HG02763 (cell line): Measurements from ENCODE around the gene RAD51D.
"Not testable (repeated sequence)": the region's sequence is repeated elsewhere in the genome, so short reads cannot be mapped to it uniquely, and the experiment has no call there.

Experiments
- ATAC-seq: cut with Tn5 transposase; IDR thresholded peaks from one replicate; pipeline ENCODE4 v1.9.1; 2021; ENCODE audit warnings: mild to moderate bottlenecking, moderate library complexity; ENCODE audit not compliant: unreplicated experiment

Gene RAD51D

DNA sequence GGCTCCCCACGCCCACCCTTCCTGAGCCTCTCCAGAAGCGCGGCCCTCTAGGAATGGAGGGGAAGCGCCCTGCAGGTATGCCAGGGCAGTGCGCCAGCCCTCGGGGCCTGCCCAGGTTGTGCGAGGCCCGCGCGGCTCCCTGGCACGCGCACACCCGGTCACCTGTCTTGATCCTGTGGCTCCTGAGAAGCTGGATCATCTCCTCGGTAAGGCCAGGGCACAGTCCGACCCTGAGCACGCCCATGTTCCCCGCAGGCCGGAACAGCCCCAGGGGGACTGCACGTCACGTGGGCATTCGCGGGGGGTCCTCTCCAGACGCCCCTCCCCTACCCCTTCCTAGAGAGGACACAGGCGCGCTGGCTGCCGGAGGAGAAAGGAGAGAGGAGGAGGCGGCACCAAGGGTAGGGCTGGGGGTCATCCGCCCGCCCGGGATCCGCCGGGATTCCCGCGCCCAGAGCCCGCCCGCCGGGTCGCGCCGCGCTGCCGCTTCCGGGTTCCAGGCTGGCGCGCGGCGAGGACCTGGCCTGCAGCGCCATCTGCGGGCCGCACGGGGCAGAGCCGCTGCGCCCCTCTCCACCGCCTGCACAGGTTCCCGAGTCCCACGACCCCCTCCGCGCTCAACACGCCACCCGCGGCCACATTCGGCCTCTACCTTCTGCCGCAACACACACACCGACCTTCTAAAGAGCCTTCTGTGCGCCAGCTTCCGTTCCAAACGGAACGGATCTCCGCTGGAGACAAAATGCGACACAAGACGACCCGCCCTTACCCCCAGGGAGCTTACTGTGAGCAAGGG lies at the start of gene RAD51D:
Gene RAD51D, minus strand, starts transcription at position 491 of the 796 bp plus-strand sequence. Its CDS starts 247 bp downstream, at position 244.
- ATAC-seq = peak; percentile 80

DNA sequence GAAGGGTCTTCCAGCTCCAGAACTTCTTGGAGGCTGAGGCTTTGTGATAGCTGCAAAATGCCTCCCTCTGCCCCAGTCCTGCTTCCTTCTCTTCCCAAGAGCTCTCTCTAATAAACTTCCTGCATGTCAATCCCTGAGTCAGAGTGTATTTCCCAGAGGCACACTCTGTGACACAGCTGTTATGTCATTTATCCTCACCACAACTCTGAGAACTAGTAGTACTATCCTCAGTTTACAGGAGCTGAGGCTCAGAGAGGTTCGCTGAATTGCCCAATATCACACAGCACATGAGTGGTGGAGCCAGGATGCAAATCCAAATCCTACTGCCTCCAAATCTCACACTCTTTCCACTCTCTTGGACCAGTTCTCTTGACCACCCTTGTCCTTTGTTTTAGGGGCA lies 48.0 kb upstream of the RAD51D start:
- no peak for ATAC-seq

DNA sequence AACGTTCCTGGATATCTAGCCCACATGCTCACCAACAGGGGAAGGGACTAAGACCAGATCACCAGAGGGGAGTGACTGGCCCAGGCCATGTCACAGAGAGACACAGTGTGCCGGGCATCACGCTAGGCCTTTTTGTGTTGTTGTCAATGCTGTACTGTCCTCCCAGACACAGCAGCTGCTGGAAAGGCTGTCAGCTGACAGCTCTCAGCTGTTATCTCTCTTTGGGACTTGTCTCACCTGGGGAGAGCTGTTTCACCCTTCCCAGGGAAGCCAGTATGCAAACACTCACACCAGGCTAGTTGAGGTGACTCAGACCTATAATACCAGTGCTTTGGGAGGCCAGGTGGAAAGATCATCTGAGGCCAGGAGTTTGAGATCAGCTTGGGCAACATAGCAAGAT lies 47.4 kb upstream of the RAD51D start:
- ATAC-seq = no peak

DNA sequence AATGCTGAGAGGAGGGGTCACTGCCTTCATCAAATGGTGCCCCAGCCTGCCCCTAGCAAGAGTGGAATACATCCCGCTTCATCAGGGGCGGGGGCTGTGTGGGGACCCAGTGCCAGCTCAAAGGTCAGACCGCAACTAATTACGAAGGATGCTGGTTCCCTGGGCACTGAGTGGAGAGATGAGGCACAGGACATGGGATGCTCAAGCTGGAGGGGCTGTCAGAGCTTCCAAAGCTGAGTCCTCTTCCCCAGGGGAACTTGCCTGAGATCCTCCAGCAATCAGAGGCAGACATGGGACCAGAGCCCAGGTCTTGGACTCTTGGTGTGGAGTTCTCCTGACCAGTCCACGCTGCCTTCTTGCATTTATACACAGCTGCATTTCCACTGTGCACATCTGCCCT lies 46.9 kb upstream of the RAD51D start:
- no peak for ATAC-seq

DNA sequence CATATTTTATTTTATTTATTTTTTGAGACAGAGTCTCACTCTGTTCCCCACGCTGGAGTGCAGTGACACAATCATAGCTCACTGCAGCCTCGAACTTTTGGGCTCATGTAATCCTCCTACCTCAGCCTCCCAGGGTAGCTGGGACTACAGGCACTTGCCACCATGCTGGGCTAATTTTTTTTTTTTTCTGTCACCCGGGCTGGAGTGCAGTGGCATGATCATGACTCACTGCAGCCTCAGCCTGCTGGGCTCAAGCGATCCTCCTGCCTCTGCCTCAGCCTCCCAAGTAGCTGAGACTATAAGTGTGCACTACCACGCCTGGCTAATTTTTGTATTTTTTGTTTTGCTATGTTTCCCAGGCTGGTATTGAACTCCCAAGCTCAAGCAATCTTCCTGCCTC lies 45.1 kb upstream of the RAD51D start:
- no peak for ATAC-seq

DNA sequence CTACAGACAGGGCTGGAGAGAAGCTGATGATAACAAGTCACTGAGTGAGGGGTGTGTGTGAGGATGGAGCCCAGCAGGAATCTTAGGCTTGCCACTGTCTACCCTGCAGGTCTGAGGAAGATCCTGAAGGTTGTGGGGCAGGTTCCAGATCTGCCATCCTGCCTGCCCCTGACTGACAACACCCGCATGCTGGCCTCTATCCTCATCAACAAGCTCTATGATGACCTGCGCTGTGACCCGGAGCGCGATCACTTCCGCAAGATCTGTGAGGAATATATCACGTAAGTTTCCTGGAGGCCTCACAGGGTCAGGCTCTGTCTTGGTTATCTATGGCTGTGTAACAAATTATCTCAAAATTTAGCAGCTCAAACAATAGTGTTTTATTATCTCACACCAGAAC lies 44.2 kb upstream of the RAD51D start:
- ATAC-seq = no peak

DNA sequence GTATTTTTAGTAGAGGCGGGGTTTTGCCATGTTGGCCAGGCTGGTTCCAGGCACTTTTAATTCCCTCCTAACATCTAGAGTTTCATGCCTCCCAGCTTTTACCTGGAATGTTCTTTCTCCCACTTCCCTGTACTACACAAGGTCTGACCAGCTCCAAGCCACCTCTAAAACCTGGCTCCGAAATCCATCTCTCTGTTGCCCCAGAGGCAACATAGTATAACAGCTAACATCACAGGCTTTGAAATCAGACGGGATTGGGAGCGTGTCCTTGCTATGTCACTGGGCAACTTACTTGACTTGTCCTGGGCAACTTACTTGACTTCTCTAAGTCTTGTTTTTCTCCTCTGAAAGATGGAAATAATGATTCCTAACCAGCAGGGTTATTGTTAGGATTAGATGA lies 43.1 kb upstream of the RAD51D start:
- ATAC-seq = no peak

DNA sequence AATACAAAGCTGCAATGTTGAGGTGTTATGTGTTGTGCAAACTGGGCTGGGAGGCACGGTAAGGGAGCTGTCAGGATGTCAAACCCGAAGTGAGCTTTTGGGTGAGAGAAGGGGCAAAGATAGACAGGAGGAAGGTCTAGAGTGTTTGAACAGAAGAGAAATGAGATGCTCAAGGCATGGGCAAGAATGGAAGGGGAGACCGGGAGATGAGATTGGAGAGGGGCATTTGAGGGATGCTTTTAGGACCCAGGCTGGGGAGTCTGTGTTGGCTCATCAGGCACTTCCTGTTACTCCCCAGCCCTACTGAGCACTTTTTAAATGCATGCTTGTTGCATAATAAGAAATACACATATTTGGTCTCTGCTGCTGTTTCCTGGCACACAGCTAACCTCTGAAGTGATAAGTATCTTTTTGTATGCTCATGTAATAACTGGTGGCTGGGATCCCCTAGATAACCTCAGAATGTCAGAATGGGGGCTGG lies 41.7 kb upstream of the RAD51D start:
- no peak for ATAC-seq

DNA sequence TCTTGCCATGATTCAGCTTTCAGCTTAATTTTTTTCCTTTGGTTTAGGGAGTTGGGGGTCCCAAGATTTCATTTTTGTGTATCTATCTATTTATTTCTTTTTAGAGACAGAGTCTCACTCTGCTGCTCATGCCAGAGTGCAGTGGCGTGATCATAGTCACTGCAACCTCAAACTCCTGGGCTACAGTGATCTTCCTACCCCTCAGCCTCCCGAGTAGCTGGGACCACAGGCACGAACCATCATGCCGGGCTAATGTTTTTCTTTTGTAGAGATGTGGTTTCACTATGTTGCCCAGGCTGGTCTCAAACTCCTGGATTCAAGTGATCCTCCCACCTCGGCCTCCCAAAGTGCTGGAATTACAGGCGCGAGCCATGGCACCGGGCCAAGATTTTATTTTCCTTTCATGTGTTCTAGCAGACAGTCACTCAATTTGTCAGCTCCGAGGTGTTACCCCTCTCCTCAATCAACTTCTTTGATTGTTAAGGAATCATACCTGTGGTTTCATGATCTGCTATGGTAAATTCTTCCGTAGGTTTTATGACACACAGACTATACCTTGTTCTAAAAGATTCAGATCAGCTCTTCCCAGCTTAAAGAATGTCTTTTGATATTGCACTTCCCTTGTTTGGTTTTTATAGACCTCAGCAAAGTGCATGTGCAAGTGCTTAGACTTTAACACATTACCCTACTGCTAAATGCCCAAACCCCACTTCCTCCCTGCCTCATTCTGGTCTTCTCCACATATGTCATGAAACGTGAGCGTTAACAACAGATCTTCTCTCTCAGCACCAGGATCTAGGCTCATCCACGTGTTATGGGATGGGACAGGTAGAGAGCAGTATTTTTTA lies 40.9 kb upstream of the RAD51D start:
- no peak for ATAC-seq

DNA sequence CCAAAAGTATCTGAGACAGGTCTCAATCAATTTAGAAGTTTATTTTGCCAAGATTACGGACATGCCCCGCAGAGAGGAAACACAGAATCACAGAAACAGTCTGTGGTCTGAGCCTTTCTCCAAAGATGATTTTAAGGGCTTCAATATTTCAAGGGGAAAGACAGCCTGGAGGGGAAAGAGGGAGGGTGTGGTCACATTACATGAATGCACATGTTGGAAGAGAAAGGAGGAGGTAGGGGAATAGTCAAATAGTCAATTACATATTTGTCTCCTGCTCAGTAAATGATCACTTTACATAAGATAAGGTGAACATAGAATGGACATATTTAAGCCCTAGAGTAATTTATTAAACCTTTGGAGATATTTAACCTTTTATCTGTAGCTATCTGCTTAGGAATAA lies 40.3 kb upstream of the RAD51D start:
- no peak for ATAC-seq

DNA sequence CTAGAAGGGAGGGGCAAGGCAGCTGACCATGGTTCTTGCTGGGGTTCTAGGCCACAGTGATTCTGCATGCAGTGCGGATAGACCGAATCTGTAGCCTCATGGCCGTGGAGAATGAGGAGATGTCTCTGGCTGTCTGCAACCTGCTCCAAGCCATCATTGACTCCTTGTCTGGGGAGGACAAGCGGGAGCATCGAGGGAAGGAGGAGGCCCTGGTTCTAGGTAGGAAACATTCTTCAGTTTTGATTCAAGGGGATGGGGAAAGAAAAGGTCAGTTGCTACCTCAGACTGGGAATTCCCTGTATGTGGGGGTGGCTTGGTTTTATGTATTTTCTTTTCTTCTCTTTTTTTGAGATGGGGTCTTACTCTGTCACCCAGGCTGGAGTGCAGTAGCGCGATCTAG lies 35.6 kb upstream of the RAD51D start:
- no peak for ATAC-seq

DNA sequence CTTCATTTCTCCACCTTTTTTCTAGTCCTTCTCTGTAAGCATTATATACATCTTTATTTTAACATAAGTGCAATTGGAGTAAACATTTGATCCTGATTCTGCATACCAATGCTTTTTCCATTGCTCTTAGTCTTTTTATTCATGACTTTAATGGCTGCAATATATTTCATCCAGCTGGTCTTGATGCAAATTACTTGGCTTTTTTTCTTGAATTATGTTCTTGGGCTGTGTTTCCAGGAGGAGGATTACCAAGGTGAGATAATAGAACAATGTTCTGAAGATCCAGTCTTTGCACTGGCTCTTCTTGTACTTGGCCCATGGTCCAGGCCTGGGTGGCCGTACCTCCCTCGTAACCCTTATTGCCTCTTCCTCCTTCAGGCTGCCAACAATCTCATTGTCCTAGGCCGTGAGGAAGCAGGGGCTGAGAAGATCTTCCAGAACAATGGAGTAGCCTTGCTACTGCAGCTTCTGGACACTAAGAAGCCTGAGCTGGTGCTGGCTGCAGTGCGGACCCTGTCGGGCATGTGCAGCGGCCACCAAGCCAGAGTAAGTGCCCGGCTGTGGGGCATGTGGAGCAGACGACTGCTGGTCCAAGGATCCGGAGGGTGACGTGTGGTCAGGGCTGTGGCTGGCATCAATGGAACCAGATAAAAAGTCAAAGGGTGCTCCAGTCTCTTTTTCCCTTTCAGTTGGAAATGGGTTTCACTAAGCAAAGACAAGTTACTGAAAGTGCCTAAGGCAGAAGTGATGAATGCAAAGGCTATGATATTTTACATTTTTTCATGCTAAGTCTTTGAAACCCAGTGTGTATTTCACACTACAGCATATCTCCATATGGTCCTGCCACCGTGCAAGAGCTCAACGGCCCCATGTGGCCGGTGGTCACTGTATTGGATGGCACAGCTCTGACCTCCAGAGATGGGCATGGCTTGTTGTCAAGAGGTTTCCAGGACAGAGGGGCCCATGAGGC lies 34.8 kb upstream of the RAD51D start:
- ATAC-seq = no peak

DNA sequence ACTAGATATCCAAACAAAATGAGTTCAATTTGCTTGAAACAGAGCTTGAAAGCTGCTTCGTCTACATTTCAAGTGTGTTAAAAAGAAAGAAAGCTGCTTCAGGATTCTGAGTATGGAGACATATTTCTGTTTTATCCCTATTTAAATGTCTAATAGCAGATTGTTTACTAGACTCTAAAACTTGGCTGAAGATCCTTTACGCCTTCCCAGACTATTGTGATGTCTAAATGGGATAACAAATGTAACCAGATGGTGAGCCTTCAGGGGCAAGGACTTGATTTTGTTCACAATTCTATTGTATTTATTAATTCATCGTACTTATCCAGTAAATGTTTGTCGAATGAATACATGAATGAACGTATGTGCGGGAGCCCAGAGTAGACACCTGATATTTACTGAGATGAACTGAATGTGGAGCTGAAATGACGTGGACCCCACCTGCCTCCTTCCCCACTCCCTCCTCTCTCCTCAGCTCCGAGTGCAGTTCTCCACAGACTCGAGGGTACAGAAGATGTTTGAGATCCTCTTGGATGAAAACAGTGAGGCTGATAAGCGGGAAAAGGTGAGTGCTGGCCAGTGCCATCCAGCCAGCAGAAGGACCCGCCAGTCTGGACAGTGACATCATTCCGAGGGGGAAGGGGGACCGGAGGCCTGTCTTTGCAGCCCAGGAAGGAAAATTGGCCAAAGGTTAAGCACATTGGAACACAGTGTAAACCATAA lies 32.9 kb upstream of the RAD51D start:
- no peak for ATAC-seq

DNA sequence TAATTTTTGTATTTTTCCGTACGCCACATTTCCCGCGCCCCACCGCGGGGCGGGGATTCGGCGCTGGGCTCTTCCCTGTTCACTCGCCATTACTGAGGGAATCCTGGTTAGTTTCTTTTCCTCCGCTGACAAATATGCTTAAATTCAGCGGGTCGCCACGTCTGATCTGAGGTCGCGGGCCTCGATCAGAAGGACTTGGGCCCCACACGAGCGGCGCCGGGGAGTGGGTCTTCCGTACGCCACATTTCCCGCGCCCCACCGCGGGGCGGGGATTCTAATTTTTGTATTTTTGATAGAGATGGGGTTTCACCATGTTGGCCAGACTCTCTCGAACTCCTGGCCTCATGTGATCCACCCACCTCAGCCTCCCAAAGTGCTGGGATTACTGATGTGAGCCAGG lies 31.4 kb upstream of the RAD51D start:
- not testable (repeated sequence) for ATAC-seq

DNA sequence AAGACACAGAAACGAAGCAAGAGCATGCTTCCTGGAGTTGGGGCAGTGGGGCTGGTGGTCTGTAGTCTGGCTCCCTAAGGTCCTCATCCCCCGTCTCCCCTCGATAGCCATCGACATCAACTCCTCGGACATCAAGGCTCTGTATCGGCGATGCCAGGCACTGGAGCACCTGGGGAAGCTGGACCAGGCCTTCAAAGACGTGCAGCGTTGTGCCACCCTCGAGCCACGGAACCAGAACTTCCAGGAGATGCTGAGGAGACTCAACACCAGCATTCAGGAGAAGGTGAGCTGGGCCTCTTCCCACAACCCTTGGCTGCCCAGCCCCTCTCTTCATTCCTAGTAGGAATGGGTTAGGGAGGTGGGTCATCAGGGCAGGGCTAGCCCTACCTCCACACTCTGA lies 30.3 kb upstream of the RAD51D start:
- ATAC-seq = no peak

DNA sequence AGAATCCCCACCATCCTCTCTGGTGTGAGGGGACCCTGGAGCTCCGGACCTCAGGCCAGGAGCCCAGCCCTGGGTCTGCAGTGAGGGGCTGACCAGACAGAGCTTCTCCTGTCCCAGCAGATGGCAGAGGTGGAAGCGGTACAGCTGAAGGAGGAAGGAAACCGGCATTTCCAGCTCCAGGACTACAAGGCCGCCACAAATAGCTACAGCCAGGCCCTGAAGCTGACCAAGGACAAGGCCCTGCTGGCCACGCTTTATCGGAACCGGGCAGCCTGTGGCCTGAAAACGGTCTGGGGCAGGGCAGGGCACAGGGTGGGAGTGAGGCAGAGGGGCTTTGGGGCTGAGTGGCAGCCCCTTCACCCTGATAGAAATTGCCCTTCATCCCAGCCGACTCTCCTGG lies 28.5 kb upstream of the RAD51D start:
- ATAC-seq = no peak

DNA sequence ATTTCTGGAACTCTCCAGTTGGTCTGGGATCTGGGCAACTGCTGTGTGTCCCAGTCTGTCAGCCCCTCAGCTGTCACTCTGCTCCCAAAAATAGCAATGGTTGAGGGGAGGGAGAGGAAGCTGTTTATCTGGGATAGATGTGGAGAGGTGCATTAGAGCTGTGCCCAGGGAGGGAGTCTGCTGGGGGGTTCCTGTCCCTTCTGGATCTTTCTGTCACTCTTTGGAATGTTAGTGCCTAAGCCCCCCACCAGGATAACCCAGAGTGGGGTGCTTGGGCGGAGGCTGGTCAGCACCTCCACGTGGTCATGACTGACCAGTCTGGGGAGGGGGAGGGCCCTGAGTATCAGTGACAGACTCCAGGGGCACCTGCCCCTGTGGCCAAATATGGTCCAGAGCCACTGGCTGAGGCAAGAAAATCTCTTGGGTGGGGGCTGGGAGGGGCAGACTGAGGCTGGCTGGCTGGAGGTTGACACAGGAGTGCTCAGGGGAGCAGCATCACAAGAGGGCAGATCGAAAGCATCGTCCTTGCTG lies 27.8 kb upstream of the RAD51D start, which contains the start of gene UNC45B:
Gene UNC45B, plus strand, starts transcription at position 443 of the 531 bp plus-strand sequence. CDS start 447 bp downstream, outside the sequence.
- no peak for ATAC-seq

DNA sequence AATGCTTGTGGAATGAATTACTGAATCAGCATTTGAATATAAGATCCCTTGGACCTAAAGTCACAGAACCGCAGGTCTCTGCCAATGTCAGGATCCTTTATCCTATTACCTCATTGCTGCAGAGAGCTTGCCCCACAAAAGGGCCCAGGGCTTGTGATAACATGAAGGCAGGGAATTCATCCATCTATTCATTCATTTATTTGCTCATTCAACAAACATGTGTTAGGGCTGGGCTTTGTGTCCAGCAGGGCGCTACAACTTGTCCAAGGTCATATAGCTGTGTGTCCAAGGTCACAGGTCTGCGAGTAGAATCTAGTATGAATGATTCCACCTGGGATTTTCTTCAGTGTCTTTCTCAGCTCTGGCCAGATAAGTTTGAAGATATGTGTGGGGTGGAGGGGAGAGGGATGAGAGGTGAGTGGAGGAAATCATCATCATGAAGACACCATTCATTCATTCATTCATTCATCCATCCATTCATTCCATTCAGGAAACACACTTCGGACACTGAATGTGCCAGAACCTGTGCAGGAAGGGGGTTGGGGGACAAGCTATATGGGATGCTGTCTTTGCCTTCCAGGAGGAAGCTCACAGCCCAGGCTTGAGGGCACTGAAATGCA lies 26.7 kb upstream of the RAD51D start:
- ATAC-seq = no peak

DNA sequence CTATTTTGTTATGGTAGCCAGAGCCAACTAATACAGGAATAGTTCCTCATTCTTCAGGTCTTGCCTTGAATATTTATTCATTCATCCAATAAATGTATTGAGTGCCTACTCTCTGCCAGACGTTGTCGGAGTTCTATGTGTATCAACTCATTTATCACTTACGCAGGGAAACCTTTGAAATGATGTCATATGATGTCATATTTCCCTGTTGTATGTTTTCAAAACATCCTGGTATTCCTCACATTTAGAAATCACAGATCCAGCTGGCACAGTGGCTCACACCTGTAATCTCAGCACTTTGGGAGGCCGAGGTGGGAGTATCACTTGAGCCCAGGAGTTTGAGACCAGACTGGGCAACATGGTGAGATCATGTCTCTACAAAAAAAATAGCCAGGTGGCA lies 25.2 kb upstream of the RAD51D start:
- ATAC-seq = no peak

DNA sequence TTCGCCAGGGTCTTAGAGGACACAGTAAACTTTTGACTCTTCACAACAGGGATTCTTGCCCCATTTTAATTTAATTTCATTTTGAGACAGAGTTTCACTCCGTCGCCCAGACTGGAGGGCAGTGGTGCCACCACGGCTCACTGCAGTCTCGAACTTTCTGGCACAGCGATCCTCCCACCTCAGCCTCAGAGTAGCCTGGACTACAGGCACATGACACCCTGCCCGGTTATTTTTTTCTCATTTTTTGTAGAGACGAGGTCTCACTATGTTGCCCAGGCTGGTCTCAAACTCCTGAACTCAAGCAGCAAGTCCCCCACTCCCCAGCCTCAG lies 22.8 kb upstream of the RAD51D start:
- no peak for ATAC-seq
